ENCODE data around the gene MRPS12. TPM values are rescaled to one million over a fixed set of nuclear protein-coding genes. Genes with fewer than 3 reads are reported as not detected.
"Not testable (repeated sequence)": the region's sequence is repeated elsewhere in the genome, so short reads cannot be mapped to it uniquely, and the experiment has no call there.

MRPS12 gene
- total RNA-seq, 2 donors from 2014 or later = 17.8 to 21.4 TPM

GRCh38 chr19:38929929-38930775, 592 bp upstream of the MRPS12 start, which contains the start of gene SARS2:
SARS2 (minus strand) TSS chr19:38930763; CDS start chr19:38930736, 27 bp downstream.
- peak; percentile 98 for DNase-seq (ENCODE audit: low spot score)
- intact Hi-C loops (cut with DNase I) = no loop called here

GRCh38 chr19:38931521-38931793, 713 bp downstream of the MRPS12 start:
- DNase-seq (ENCODE audit: low spot score) = no peak

GRCh38 chr19:38932425-38933179, 1.9 kb downstream of the MRPS12 start:
- peak; percentile 79 for DNase-seq (ENCODE audit: low spot score)
- intact Hi-C loops (cut with DNase I) = no loop called here

More at GRCh38 chr19:38931521-38931793, 713 bp downstream of the MRPS12 start:
- intact Hi-C loops (cut with DNase I) = no loop called here

GRCh38 chr19:38933544-38933943, 2.8 kb downstream of the MRPS12 start:
- DNase-seq (ENCODE audit: low spot score) = peak; percentile 12
- intact Hi-C loops (cut with DNase I) = no loop called here

GRCh38 chr19:38939957-38940356, 9.2 kb downstream of the MRPS12 start:
- DNase-seq (ENCODE audit: low spot score) = no peak
- intact Hi-C loops (cut with DNase I) = no loop called here

- intact Hi-C loops (cut with DNase I) = not testable (repeated sequence)
Measured at GRCh38 chr19:38941466-38941865, 10.7 kb downstream of the MRPS12 start.

GRCh38 chr19:38941979-38942378, 11.2 kb downstream of the MRPS12 start:
- intact Hi-C loops (cut with DNase I) = no loop called here
- no peak for DNase-seq (ENCODE audit: low spot score)

More at GRCh38 chr19:38941466-38941865, 10.7 kb downstream of the MRPS12 start:
- peak; percentile 10 for DNase-seq (ENCODE audit: low spot score)

- peak; percentile 65 for DNase-seq (ENCODE audit: low spot score)
- intact Hi-C loops (cut with DNase I) = no loop called here
Measured at GRCh38 chr19:38942471-38943181, 11.9 kb downstream of the MRPS12 start.

- peak; percentile 66 for DNase-seq (ENCODE audit: low spot score)
- intact Hi-C loops (cut with DNase I) = no loop called here
Measured at GRCh38 chr19:38944981-38945506, 14.3 kb downstream of the MRPS12 start.

- intact Hi-C loops (cut with DNase I) = no loop called here
- peak; percentile 46 for DNase-seq (ENCODE audit: low spot score)
Measured at GRCh38 chr19:38945562-38946228, 15.0 kb downstream of the MRPS12 start.

- intact Hi-C loops (cut with DNase I) = no loop called here
- DNase-seq (ENCODE audit: low spot score) = peak; percentile 75
Measured at GRCh38 chr19:38946229-38947010, 15.7 kb downstream of the MRPS12 start.

- intact Hi-C loops (cut with DNase I) = no loop called here
- peak; percentile 95 for DNase-seq (ENCODE audit: low spot score)
Measured at GRCh38 chr19:38949580-38950367, 19.0 kb downstream of the MRPS12 start.

- intact Hi-C loops (cut with DNase I) = no loop called here
- DNase-seq (ENCODE audit: low spot score) = peak; percentile 9
Measured at GRCh38 chr19:38951187-38951586, 20.4 kb downstream of the MRPS12 start.

GRCh38 chr19:38952395-38953165, 21.8 kb downstream of the MRPS12 start:
- peak; percentile 25 for DNase-seq (ENCODE audit: low spot score)
- intact Hi-C loops (cut with DNase I) = no loop called here

- intact Hi-C loops (cut with DNase I) = no loop called here
- DNase-seq (ENCODE audit: low spot score) = peak; percentile 14
Measured at GRCh38 chr19:38953677-38954076, 22.9 kb downstream of the MRPS12 start.

- intact Hi-C loops (cut with DNase I) = no loop called here
- no peak for DNase-seq (ENCODE audit: low spot score)
Measured at GRCh38 chr19:38956264-38956663, 25.5 kb downstream of the MRPS12 start.

GRCh38 chr19:38958301-38958700, 27.6 kb downstream of the MRPS12 start:
- intact Hi-C loops (cut with DNase I) = no loop called here
- DNase-seq (ENCODE audit: low spot score) = no peak

Measured in posterior vena cava (tissue), 2 donors.